BJ (cell line): ENCODE results near the gene ATP9A. TPM values are rescaled to one million over a fixed set of nuclear protein-coding genes. Genes with fewer than 3 reads are reported as not detected.

Experiments used
- CTCF ChIA-PET: fragments of 350-600 bp; formaldehyde crosslinking; extraction: SDS; loops from one replicate; lab custom pipeline; 2021; ENCODE audit warnings: antibody characterized with exemption, inconsistent platforms; lab: Yijun Ruan, JAX
- POLR2A ChIA-PET: fragments of 300-600 bp; sonication (Branson Sonifier 250); formaldehyde crosslinking; extraction: SDS; loops from one replicate; lab custom pipeline; 2021; ENCODE audit warnings: antibody characterized with exemption; lab: Charles Lee
- DNase-seq: peaks from one replicate; pipeline ENCODE4 v3.0.0-alpha.2; 2011; ENCODE audit warnings: low read depth
- H3K27me3 ChIP-seq: 2 replicates; pipeline ENCODE4 v1.6.0; 2011; ENCODE audit warnings: low read length; ENCODE audit not compliant: control insufficient read depth, insufficient read depth
- H3K36me3 ChIP-seq: 2 replicates; pipeline ENCODE4 v1.5.1; 2011; ENCODE audit warnings: low read length; ENCODE audit not compliant: control insufficient read depth, insufficient read depth
- H3K4me3 ChIP-seq: 2 replicates; pipeline ENCODE4 v1.5.1; 2011; ENCODE audit warnings: low read depth, mild to moderate bottlenecking, control low read depth, low read length
- CTCF ChIP-seq: IDR thresholded peaks from 2 replicates; pipeline ENCODE4 v1.5.1; 2011; ENCODE audit warnings: low read depth, mild to moderate bottlenecking, control low read depth, inconsistent platforms, low read length, moderate library complexity; ENCODE audit not compliant: insufficient read depth
- polyA plus RNA-seq: library from polyadenylated mRNA; depleted of rRNA; stranded (reverse); fragments of >200 nt; gene quantifications from 2 replicates; pipeline ENCODE4 v1.2.3, GENCODE V29; 2011

Gene ATP9A
- polyA plus RNA-seq, 1 experiment = 26.0 TPM

GRCh38 chr20:51611625-51611890 lies 156.6 kb downstream of the ATP9A start:
- no peak for TF ChIP-seq CTCF
- no peak for DNase-seq
- Histone ChIP-seq H3K4me3 (no peak overlapping the region), H3K36me3 (peaks cover 5% of the 10 kb centered on the region), H3K27me3 (no peaks in the 10 kb centered on the region)
- ChIA-PET CTCF (interaction anchor here (2.5 to 2.7 kb wide), 2 partner anchors 17 to 240 kb away, joined by 7 to 12 read pairs; no protein-coding TSS in a partner anchor), POLR2A (no interaction called here)

- TF ChIP-seq CTCF = no peak
- Histone ChIP-seq H3K36me3 (peaks cover 6% of the 10 kb centered on the region), H3K27me3 (no peaks in the 10 kb centered on the region), H3K4me3 (no peak overlapping the region)
- ChIA-PET POLR2A (no interaction called here), CTCF (interaction anchor here (2.5 to 2.7 kb wide), 2 partner anchors 16 to 239 kb away, joined by 7 to 12 read pairs; no protein-coding TSS in a partner anchor)
- DNase-seq = no peak
Observed at GRCh38 chr20:51610761-51611624, 157.2 kb downstream of the ATP9A start.

GRCh38 chr20:51610111-51610510 lies 158.1 kb downstream of the ATP9A start:
- Histone ChIP-seq H3K27me3 (no peaks in the 10 kb centered on the region), H3K36me3 (peaks cover 6% of the 10 kb centered on the region), H3K4me3 (no peak overlapping the region)
- TF ChIP-seq CTCF = no peak
- no peak for DNase-seq
- POLR2A ChIA-PET = no interaction called here
- CTCF ChIA-PET = interaction anchor here (0.8 to 2.7 kb wide), 3 partner anchors 13 to 238 kb away, joined by 3 to 12 read pairs (median 7); no protein-coding TSS in a partner anchor

GRCh38 chr20:51609251-51609650 lies 158.9 kb downstream of the ATP9A start:
- H3K4me3 ChIP-seq = no peak overlapping the region
- POLR2A ChIA-PET = no interaction called here
- CTCF ChIA-PET = interaction anchor here (1.3 kb wide), 2 partner anchors 11 to 12 kb away, joined by 4 to 5 read pairs; no protein-coding TSS in a partner anchor
- peaks cover 9% of the 10 kb centered on the region for H3K36me3 ChIP-seq
- no peak for TF ChIP-seq CTCF
- no peak for DNase-seq
- H3K27me3 ChIP-seq = no peaks in the 10 kb centered on the region

- no peak overlapping the region for H3K4me3 ChIP-seq
- POLR2A ChIA-PET = no interaction called here
- DNase-seq = no peak
- peaks cover 10% of the 10 kb centered on the region for H3K36me3 ChIP-seq
- H3K27me3 ChIP-seq = no peaks in the 10 kb centered on the region
- CTCF ChIA-PET = interaction anchor here (0.7 to 1.3 kb wide), 2 partner anchors 11 to 237 kb away, joined by 3 to 4 read pairs; no protein-coding TSS in a partner anchor
- TF ChIP-seq CTCF = no peak
Observed at GRCh38 chr20:51608061-51608460, 160.1 kb downstream of the ATP9A start.
